Adrenal gland (tissue), 12 donors: ENCODE results near the gene RNF8. TPM values are rescaled to one million over a fixed set of nuclear protein-coding genes. Genes with fewer than 3 reads are reported as not detected.
"Not testable (repeated sequence)": the region's sequence is repeated elsewhere in the genome, so short reads cannot be mapped to it uniquely, and the experiment has no call there.

Experiments used
- DNase-seq, 7 donors: peaks; one replicate each; pipeline ENCODE4 v3.0.0-alpha.2; 2019 to 2020
- H3K27ac ChIP-seq, 5 donors: fragments of 200-600 bp; sonication (generic) in 4 of 5; 1 replicate in 3 of 5; 2 replicates in 2 of 5; pipeline versions ENCODE4 v1.5.1 to v1.8.0; 2016 to 2020; ENCODE audit warnings: mild to moderate bottlenecking in 1 of 5
- H3K27me3 ChIP-seq: fragments of 200-600 bp; 2 replicates; pipeline ENCODE4 v1.8.0; 2021
- H3K36me3 ChIP-seq, 2 donors: fragments of 200-600 bp; replicated peaks in 1 of 2; 1 replicate in 1 of 2; 2 replicates in 1 of 2; pipeline versions ENCODE4 v1.5.1 to v1.8.0; 2018 to 2022
- H3K4me1 ChIP-seq, 2 donors: fragments of 200-600 bp; replicated peaks in 1 of 2; 1 replicate in 1 of 2; 2 replicates in 1 of 2; pipeline versions ENCODE4 v1.5.1 to v1.8.0; 2018 to 2021
- H3K4me3 ChIP-seq, 4 donors: fragments of 200-600 bp; sonication (generic) in 3 of 4; one replicate each; pipeline ENCODE4 v1.5.1; 2016 to 2018
- H3K9me3 ChIP-seq, 3 donors: fragments of 200-600 bp; sonication (generic) in 1 of 3; replicated peaks in 1 of 3; 1 replicate in 2 of 3; 2 replicates in 1 of 3; pipeline versions ENCODE4 v1.5.1 to v1.8.0; 2016 to 2021
- POLR2A ChIP-seq, 2 donors: fragments of 450-650 bp; IDR thresholded peaks; one replicate each; pipeline ENCODE4 v1.6.1; 2017; ENCODE audit warnings: antibody characterized with exemption in 2 of 2, mild to moderate bottlenecking in 2 of 2, moderate library complexity in 1 of 2
- whole genome bisulfite sequencing, 4 donors: extraction: QIAGEN DNeasy Blood & Tissue Kit in 2 of 4; methylation state at CpG; one replicate each; pipeline versions ENCODE4 v1.1.5 to v1.1.7; 2013 to 2017; 5-methylcytosine and 5-hydroxymethylcytosine counted together
- intact Hi-C, 2 donors: fragments of 100-400 bp; cut with DNase I; formaldehyde crosslinking; loops; one replicate each; pipeline versions ENCODE4 v1.14.1 to v1.15.0; 2022 to 2023
- polyA plus RNA-seq, 3 donors: library from polyadenylated mRNA; stranded (reverse); fragments of 200-250 nt in 2 of 3; fragments of 350-450 nt in 1 of 3; fragmentation: Illumina TruSeq in 1 of 3; extraction: RNeasy Lipid Tissue Mini Kit (QIAGEN cat#74804) in 1 of 3; gene quantifications; one replicate each; pipeline ENCODE4 v1.2.3, GENCODE V29; 2013 to 2014
- small RNA-seq, 2 donors: library from RNA; depleted of rRNA; stranded (forward); fragments of <200 nt; gene quantifications; one replicate each; pipeline ENCODE3, GENCODE V24; 2016
- total RNA-seq, 9 donors: library from RNA; depleted of rRNA in 4 of 9; stranded (reverse); fragments of >200 nt in 4 of 9; fragments of 120-200 nt in 1 of 9; fragmentation: NEBNext Ultra II Directional in 1 of 9; extraction: Animal tissue kit (Norgen Biotek cat#: 25700) in 1 of 9; gene quantifications; one replicate each; pipeline versions ENCODE4 v1.1.0 to v1.2.4, GENCODE V29; 2013 to 2023
- TF ChIP-seq, protein P1 (sequence below), 6 experiments: fragments of 450-650 bp in 4 of 6; fragments of 200-600 bp in 2 of 6; sonication (generic) in 1 of 6; IDR thresholded peaks; 1 replicate in 5 of 6; 2 replicates in 1 of 6; pipeline versions ENCODE4 v1.5.1 to v1.8.0; 2016 to 2021; ENCODE audit warnings: antibody characterized with exemption in 6 of 6, mild to moderate bottlenecking in 2 of 6, moderate library complexity in 1 of 6
- donor health status: healthy with polysubstance abuse.
- donor health status: Bipolar disorder and iron deficiency.
- donor health status: DM: yes; HTN: yes; CAD: no.
- donor health status: DM: no; HTN: no; CAD: no.
- donor health status: DM: no; HTN: no; CAD: no.
- donor health status: DM: yes; HTN: yes; CAD: no.

Gene RNF8
- total and polyA plus RNA-seq, 12 donors = 13.1 to 54.6 (median 20.6) TPM

DNA sequence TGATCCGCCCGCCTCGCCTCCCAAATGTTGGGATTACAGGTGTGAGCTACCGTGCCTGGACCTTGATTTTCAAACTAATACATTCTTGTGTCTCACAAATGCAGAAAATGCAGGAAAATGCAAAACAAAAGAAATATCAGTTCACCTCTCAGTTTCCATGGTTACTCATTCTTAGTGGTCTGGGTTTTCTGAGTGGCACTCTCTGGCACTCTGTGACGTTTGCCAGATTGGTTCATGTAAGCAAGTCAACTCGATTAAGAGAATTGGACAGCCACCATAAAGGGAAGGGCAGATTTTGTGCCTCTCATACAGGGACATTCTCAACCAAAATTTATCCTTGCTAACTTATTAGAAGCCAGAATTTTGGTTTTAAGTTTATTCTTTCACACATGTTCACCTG is 87.9 kb downstream of the RNF8 start:
- 87 to 94% (median 91%) methylated on average over 6 of the region's 6 CpGs for WGBS, 4 donors
- intact Hi-C loops = no loop called here

DNA sequence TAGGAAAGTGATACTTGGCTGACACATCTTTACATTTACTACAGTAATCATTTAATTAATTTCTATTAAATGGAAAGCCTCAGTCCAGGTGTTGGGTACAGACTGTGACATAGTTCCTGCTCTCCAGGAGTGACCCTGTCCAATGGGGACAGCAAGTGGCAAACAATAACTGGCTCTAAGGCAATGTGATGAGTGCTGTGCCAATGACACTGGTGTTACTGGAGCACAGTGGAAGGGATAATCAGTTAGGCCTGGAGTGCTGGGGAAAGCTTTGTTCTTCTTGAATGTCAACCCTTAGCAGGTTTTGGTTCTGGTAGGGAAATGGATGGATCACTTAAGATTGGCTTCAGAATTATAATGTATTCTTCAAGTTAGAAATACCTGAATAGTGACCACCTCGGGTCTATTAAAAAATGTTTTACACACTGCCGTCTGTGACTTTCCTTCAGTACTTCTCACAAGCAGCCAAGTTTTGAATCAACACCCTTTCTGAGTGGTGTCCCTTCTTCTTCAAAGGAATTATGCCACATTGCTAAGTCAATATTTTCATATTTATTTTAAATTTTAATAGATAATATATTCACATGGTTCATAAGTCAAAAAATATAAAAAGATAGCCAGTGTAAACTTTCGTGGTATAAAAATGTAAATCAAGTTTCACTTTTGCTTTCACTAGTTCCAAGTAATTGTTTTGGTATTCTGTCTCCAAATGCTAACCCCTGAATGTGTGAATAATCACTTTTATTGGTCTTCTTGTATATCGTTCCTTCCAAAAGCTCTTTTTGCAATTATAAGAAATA is 88.8 kb downstream of the RNF8 start:
- TF ChIP-seq POLR2A (IDR thresholded peaks at IDR 0.05) = no peak
- TF ChIP-seq, protein P1, sequence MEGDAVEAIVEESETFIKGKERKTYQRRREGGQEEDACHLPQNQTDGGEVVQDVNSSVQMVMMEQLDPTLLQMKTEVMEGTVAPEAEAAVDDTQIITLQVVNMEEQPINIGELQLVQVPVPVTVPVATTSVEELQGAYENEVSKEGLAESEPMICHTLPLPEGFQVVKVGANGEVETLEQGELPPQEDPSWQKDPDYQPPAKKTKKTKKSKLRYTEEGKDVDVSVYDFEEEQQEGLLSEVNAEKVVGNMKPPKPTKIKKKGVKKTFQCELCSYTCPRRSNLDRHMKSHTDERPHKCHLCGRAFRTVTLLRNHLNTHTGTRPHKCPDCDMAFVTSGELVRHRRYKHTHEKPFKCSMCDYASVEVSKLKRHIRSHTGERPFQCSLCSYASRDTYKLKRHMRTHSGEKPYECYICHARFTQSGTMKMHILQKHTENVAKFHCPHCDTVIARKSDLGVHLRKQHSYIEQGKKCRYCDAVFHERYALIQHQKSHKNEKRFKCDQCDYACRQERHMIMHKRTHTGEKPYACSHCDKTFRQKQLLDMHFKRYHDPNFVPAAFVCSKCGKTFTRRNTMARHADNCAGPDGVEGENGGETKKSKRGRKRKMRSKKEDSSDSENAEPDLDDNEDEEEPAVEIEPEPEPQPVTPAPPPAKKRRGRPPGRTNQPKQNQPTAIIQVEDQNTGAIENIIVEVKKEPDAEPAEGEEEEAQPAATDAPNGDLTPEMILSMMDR (IDR thresholded peaks at IDR 0.05) = no peak
- Histone ChIP-seq H3K27me3 (no peaks in the 10 kb centered on the region), H3K4me3 (peak overlapping the region in 2 of 4 donors; percentile 5 to 46), H3K27ac (peak overlapping the region in 3 of 5 donors; percentile 55 to 66 (median 56)), H3K9me3 (no peaks in the 10 kb centered on the region), H3K36me3 (peaks cover 0 to 40% of the 10 kb centered on the region in 2 donors), H3K4me1 (peaks cover 9 to 16% of the 10 kb centered on the region in 2 donors)
- intact Hi-C loops = no loop called here
- peak in 1 of 7 donors; percentile 25 for DNase-seq
- 22 to 36% (median 28%) methylated on average over 4 of the region's 4 CpGs for WGBS, 4 donors

More for the DNA sequence above, 87.9 kb downstream of the RNF8 start:
- peaks cover 0 to 39% of the 10 kb centered on the region in 2 donors for H3K36me3 ChIP-seq
- H3K4me3 ChIP-seq = no peak overlapping the region
- TF ChIP-seq, protein P1 (IDR thresholded peaks at IDR 0.05) = no peak
- no peak for TF ChIP-seq POLR2A (IDR thresholded peaks at IDR 0.05)
- no peak for DNase-seq
- H3K27me3 ChIP-seq = no peaks in the 10 kb centered on the region
- peak overlapping the region in 1 of 5 donors; percentile 56 for H3K27ac ChIP-seq
- H3K9me3 ChIP-seq = no peaks in the 10 kb centered on the region
- H3K4me1 ChIP-seq = peaks cover 9 to 16% of the 10 kb centered on the region in 2 donors

DNA sequence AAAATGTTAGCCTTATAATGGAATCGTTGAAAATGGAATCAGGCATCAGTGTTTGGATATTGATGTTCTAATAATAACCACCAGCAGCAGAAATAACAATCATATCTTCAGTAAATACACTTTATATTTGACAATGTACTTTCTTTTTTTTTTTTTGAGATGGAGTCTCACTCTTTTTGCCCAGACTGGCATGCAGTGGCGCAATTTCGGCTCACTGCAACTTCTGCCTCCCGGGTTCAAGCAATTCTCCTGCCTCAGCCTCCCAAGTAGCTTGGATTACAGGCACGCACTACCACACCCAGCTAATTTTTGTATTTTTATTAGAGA is 89.4 kb downstream of the RNF8 start:
- peak overlapping the region in 2 of 4 donors; percentile 5 to 46 for H3K4me3 ChIP-seq
- H3K27ac ChIP-seq = peak overlapping the region in 2 of 5 donors; percentile 55 to 56
- DNase-seq, intact Hi-C loops, H3K9me3 ChIP-seq, H3K27me3 ChIP-seq: not testable (repeated sequence)
- H3K36me3 ChIP-seq = peaks cover 0 to 38% of the 10 kb centered on the region in 2 donors
- H3K4me1 ChIP-seq = peaks cover 9 to 16% of the 10 kb centered on the region in 2 donors
- 81 to 93% (median 87%) methylated on average over 5 of the region's 5 CpGs for WGBS, 4 donors

Small RNA genes within 50 kb of the gene (small RNA-seq; reads per million reads assigned to genes)
- 0 reads per million in 2 donors for gene RN7SL273P

Other genes with a start within 250 kb of the RNF8 start
- gene PIM1, start 183.8 kb upstream of the RNF8 start, total RNA-seq = 10 to 100 TPM in 7 of 9 donors, 1 to 10 TPM in 2; 2.8 to 36.6 (median 19.8) TPM
- gene PIM1, start 183.8 kb upstream of the RNF8 start, polyA plus RNA-seq = 10 to 100 TPM; 10.6 to 31.2 (median 12.3) TPM
- gene TBC1D22B, start 96.2 kb upstream of the RNF8 start, total RNA-seq = 10 to 100 TPM in 8 of 9 donors, 1 to 10 TPM in 1; 7.4 to 21.9 (median 16.3) TPM
- 10 to 100 TPM in 2 of 3 donors, 1 to 10 TPM in 1; 9.1 to 20.5 (median 12.4) TPM for gene TBC1D22B, start 96.2 kb upstream of the RNF8 start, polyA plus RNA-seq
- gene TMEM217, start 95.8 kb upstream of the RNF8 start, total RNA-seq = 10 to 100 TPM in 1 of 9 donors, 1 to 10 TPM in 7, not detected in 1; 1.5 to 23.2 (median 5.9) TPM
- gene TMEM217, start 95.8 kb upstream of the RNF8 start, polyA plus RNA-seq = 10 to 100 TPM in 1 of 3 donors, 1 to 10 TPM in 2; 1.7 to 26.7 (median 5.2) TPM
- gene CMTR1, start 79.2 kb downstream of the RNF8 start, total RNA-seq = 10 to 100 TPM; 24.1 to 48.1 (median 34.2) TPM
- gene CMTR1, start 79.2 kb downstream of the RNF8 start, polyA plus RNA-seq = 10 to 100 TPM; 21.0 to 25.0 (median 22.6) TPM
- 10 to 100 TPM; 14.4 to 69.2 (median 24.1) TPM for gene CCDC167, start 145.9 kb downstream of the RNF8 start, total RNA-seq
- 10 to 100 TPM; 17.5 to 52.3 (median 17.8) TPM for gene CCDC167, start 145.9 kb downstream of the RNF8 start, polyA plus RNA-seq